Neuronal stem cell (in vitro differentiated cells): ENCODE measurements around the gene ABR.
"Not testable (repeated sequence)": the region's sequence is repeated elsewhere in the genome, so short reads cannot be mapped to it uniquely, and the experiment has no call there.

Experiments
- DNase-seq: peaks from one replicate; pipeline ENCODE4 v3.0.0-alpha.2; 2013; ENCODE audit warnings: low spot score
- H2AFZ ChIP-seq: one replicate; pipeline ENCODE4 v1.6.1; 2013; ENCODE audit warnings: mild to moderate bottlenecking, low read length, inconsistent platforms
- H2AK5ac ChIP-seq: 2 replicates; pipeline ENCODE4 v1.6.1; 2013; ENCODE audit warnings: low read depth, mild to moderate bottlenecking, inconsistent platforms, low read length, moderate library complexity, mixed read lengths
- H2BK120ac ChIP-seq: 2 replicates; pipeline ENCODE4 v1.6.1; 2013; ENCODE audit warnings: low read depth, mild to moderate bottlenecking, inconsistent platforms, low read length, moderate library complexity, mixed read lengths
- H2BK12ac ChIP-seq: one replicate; pipeline ENCODE4 v1.6.1; 2013; ENCODE audit warnings: low read length, inconsistent platforms
- H2BK15ac ChIP-seq: 2 replicates; pipeline ENCODE4 v1.6.1; 2013; ENCODE audit warnings: mild to moderate bottlenecking, low read length, inconsistent platforms, mixed read lengths
- H2BK5ac ChIP-seq: one replicate; pipeline ENCODE4 v1.6.1; 2013; ENCODE audit warnings: inconsistent platforms, mild to moderate bottlenecking, low read length, moderate library complexity
- H3K14ac ChIP-seq: one replicate; pipeline ENCODE4 v1.6.1; 2013; ENCODE audit warnings: low read length, inconsistent platforms
- H3K18ac ChIP-seq: 2 replicates; pipeline ENCODE4 v1.6.1; 2013; ENCODE audit warnings: low read length, inconsistent platforms
- H3K23ac ChIP-seq: 2 replicates; pipeline ENCODE4 v1.6.1; 2013; ENCODE audit warnings: low read depth, mild to moderate bottlenecking, mixed read lengths, low read length, inconsistent platforms; ENCODE audit not compliant: poor library complexity
- H3K27ac ChIP-seq: replicated peaks from 3 replicates; pipeline ENCODE4 v1.5.1; 2013; ENCODE audit warnings: low read length, inconsistent platforms
- H3K27me3 ChIP-seq, 3 experiments: 2 replicates each; pipeline ENCODE4 v1.6.1; 2013; ENCODE audit warnings: low read length in 3 of 3, mild to moderate bottlenecking in 2 of 3, inconsistent platforms in 1 of 3, low read depth in 1 of 3, mixed read lengths in 1 of 3, moderate library complexity in 1 of 3; ENCODE audit not compliant: control insufficient read depth in 3 of 3, insufficient read depth in 3 of 3
- H3K36me3 ChIP-seq, 2 donors: replicated peaks in 1 of 2; 2 replicates each; pipeline ENCODE4 v1.6.1; 2013; ENCODE audit warnings: low read length in 2 of 2; ENCODE audit not compliant: control insufficient read depth in 2 of 2, insufficient read depth in 2 of 2
- H3K4ac ChIP-seq: 2 replicates; pipeline ENCODE4 v1.6.1; 2013; ENCODE audit warnings: inconsistent platforms, mild to moderate bottlenecking, low read length, moderate library complexity
- H3K4me1 ChIP-seq, 2 donors: 1 replicate in 1 of 2; 2 replicates in 1 of 2; pipeline ENCODE4 v1.6.1; 2013; ENCODE audit warnings: low read length in 2 of 2, low read depth in 1 of 2; ENCODE audit not compliant: control insufficient read depth in 2 of 2, insufficient read depth in 1 of 2
- H3K4me2 ChIP-seq: one replicate; pipeline ENCODE4 v1.6.1; 2013; ENCODE audit warnings: mild to moderate bottlenecking, low read length, inconsistent platforms; ENCODE audit not compliant: insufficient read depth, poor library complexity, severe bottlenecking
- H3K4me3 ChIP-seq, 2 donors: 2 replicates each; pipeline ENCODE4 v1.5.1; 2013; ENCODE audit warnings: low read length in 2 of 2, mild to moderate bottlenecking in 2 of 2, inconsistent platforms in 1 of 2, moderate library complexity in 1 of 2
- H3K79me1 ChIP-seq: one replicate; pipeline ENCODE4 v1.6.1; 2013; ENCODE audit warnings: low read depth, mild to moderate bottlenecking, inconsistent platforms, low read length, moderate library complexity
- H3K9ac ChIP-seq: one replicate; pipeline ENCODE4 v1.6.1; 2013; ENCODE audit warnings: mild to moderate bottlenecking, low read depth, low read length, inconsistent platforms; ENCODE audit not compliant: poor library complexity
- H3K9me3 ChIP-seq, 2 donors: replicated peaks in 1 of 2; 2 replicates each; pipeline versions ENCODE3 to v1.6.1; 2013; ENCODE audit warnings: low read length in 2 of 2, mild to moderate bottlenecking in 2 of 2, inconsistent platforms in 1 of 2, low read depth in 1 of 2, mixed read lengths in 1 of 2, moderate library complexity in 1 of 2; ENCODE audit not compliant: control insufficient read depth in 2 of 2, insufficient read depth in 1 of 2
- H4K8ac ChIP-seq: one replicate; pipeline ENCODE4 v1.6.1; 2013; ENCODE audit warnings: low read depth, mild to moderate bottlenecking, inconsistent platforms, low read length, moderate library complexity
- H4K91ac ChIP-seq: one replicate; pipeline ENCODE4 v1.6.1; 2013; ENCODE audit warnings: low read length, low read depth, mild to moderate bottlenecking, inconsistent platforms; ENCODE audit not compliant: poor library complexity
- WGBS, 2 donors: extraction: QIAGEN DNeasy Blood & Tissue Kit; methylation state at CpG; one replicate each; pipeline ENCODE4 v1.1.7; 2013; ENCODE audit warnings: missing lambda C conversion rate in 2 of 2, mixed read lengths in 1 of 2; ENCODE audit not compliant: insufficient read length in 2 of 2, insufficient replicate concordance in 1 of 2; ENCODE audit errors: extremely low coverage in 2 of 2; 5-methylcytosine and 5-hydroxymethylcytosine counted together

ABR gene

DNA sequence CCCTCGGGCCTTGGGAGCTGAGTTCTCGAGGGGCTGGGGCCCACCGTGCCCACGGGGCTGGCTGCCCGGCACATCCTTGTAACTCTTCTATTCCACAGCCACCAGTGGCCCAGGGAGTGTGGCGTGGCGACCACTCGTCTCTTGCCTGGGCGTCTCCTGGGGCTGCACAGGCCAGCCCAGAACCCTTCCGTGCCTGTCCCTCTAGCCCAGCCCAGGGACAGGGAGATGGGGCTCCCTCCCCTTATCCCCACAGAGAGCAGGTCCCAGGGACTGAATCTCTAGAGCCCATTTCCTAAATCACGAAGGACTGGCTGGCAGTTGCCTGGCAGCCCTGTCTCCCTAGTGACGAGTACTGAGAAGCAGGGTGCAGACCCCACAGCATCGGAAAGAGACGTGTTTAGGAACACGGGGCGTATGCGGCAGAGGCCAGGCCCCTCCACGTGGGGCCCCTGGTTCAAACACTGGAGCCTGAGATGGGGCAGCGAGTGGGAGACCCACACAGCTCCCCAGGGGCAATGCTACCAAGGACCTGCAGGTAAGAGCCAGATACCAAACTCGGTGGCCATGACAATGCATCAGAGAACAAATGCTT, 131.8 kb downstream of the ABR start:
- Histone ChIP-seq H3K36me3 (peaks cover 12 to 26% of the 10 kb centered on the region in 2 donors), H2BK12ac (no peak overlapping the region), H3K23ac (no peak overlapping the region), H3K18ac (no peak overlapping the region), H3K14ac (no peak overlapping the region), H3K4me3 (no peak overlapping the region), H3K9me3 (no peaks in the 10 kb centered on the region), H3K9ac (no peak overlapping the region), H3K27ac (no peak overlapping the region), H3K4me2 (no peak overlapping the region), H2BK15ac (no peak overlapping the region), H3K79me1 (peaks cover 4% of the 10 kb centered on the region), H3K4me1 (peaks cover 5% of the 10 kb centered on the region in 2 donors), H2AFZ (no peak overlapping the region), H2BK120ac (no peak overlapping the region), H3K27me3 (no peaks in the 10 kb centered on the region), H3K4ac (peak overlapping the region; percentile 53), H4K8ac (no peak overlapping the region), H4K91ac (no peak overlapping the region), H2AK5ac (no peak overlapping the region), H2BK5ac (no peak overlapping the region)
- WGBS, 2 donors = no CpG with 5 or more reads among the region's 20 CpGs
- no peak for DNase-seq

DNA sequence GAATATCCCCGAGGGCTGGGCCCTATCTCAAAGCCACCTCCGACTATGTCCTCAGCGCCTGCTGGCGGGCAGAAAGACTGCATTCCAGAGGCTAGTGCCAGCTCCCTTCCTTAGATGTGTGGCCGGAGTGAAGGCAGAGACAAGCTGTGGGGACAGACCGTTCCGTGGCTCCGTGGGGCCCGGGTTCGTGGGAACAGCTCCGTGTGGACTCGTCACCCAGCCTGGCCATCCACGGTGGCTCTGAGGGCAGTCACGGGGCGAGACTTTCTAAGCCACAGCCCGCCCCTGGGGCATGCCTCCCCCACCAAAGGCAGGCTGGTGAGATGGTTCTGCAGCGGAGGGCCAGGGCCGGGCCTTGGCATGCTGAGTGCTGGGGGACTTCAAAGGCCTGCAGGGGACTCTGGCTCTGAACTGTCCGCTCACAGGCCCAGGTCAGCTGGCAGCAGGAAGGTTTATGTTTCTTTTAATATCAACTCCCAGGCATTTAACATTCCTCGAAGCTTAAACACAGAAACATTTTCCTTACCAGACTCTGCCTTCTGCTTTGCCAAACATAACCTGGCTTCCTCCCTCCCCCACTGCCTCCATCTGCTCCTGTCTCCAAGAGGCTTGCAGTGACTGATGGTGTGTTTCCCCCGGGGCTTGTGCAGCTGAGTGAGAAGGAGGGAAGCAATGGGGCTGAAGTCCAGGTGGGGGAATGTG, 132.5 kb downstream of the ABR start:
- DNase-seq = no peak
- WGBS, 2 donors = no CpG with 5 or more reads among the region's 21 CpGs
- no peak overlapping the region for H3K27ac ChIP-seq

DNA sequence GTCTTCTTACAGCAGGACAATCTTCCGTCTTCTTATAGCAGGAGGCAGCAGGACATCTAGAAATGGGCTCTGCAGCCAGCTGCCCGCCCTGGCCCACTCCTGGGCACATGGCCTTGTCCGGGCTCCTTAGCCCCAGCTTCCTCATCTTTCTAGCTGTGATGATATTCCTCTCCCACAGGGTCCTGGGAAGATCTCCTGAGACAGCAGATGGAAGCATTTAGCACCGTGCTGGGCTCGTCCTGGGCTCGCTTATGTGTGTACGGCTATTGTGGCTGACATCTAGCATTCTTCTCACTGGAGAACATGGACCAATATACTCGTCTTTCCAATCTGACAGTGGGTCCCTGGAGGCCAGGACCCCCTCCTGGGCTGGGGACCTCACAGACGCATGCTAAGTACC, 134.3 kb downstream of the ABR start:
- no peak overlapping the region for H3K23ac ChIP-seq
- H2BK120ac ChIP-seq = no peak overlapping the region
- H3K14ac ChIP-seq = no peak overlapping the region
- no peak overlapping the region for H2BK12ac ChIP-seq
- H3K4ac ChIP-seq = no peak overlapping the region
- peaks cover 5% of the 10 kb centered on the region in 2 donors for H3K4me1 ChIP-seq
- no peak overlapping the region for H3K18ac ChIP-seq
- no peak overlapping the region for H2BK15ac ChIP-seq
- H4K8ac ChIP-seq = no peak overlapping the region
- DNase-seq = no peak
- no peak overlapping the region for H3K9ac ChIP-seq
- WGBS, 2 donors = no CpG with 5 or more reads among the region's 9 CpGs
- no peak overlapping the region for H3K4me3 ChIP-seq
- peaks cover 18 to 36% of the 10 kb centered on the region in 2 donors for H3K36me3 ChIP-seq
- no peak overlapping the region for H2BK5ac ChIP-seq
- H3K27ac ChIP-seq = no peak overlapping the region
- no peak overlapping the region for H2AK5ac ChIP-seq
- H3K4me2 ChIP-seq = no peak overlapping the region
- peaks cover 7% of the 10 kb centered on the region for H3K79me1 ChIP-seq
- H3K27me3 ChIP-seq = no peaks in the 10 kb centered on the region
- no peak overlapping the region for H2AFZ ChIP-seq
- H4K91ac ChIP-seq = no peak overlapping the region
- peaks cover 0 to 4% of the 10 kb centered on the region in 2 donors for H3K9me3 ChIP-seq

More for the DNA sequence above, 132.5 kb downstream of the ABR start:
- Histone ChIP-seq H2AFZ (no peak overlapping the region), H3K4ac (no peak overlapping the region), H3K9ac (no peak overlapping the region), H3K18ac (no peak overlapping the region), H3K14ac (no peak overlapping the region), H4K91ac (no peak overlapping the region), H2AK5ac (no peak overlapping the region), H2BK120ac (no peak overlapping the region), H3K4me2 (no peak overlapping the region), H3K79me1 (peaks cover 4% of the 10 kb centered on the region), H4K8ac (no peak overlapping the region), H2BK5ac (no peak overlapping the region), H3K23ac (no peak overlapping the region), H3K4me1 (peaks cover 5% of the 10 kb centered on the region in 2 donors), H3K36me3 (peaks cover 16 to 29% of the 10 kb centered on the region in 2 donors), H3K27me3 (no peaks in the 10 kb centered on the region), H3K4me3 (no peak overlapping the region), H3K9me3 (peaks cover 0 to 4% of the 10 kb centered on the region in 2 donors), H2BK12ac (no peak overlapping the region), H2BK15ac (no peak overlapping the region)

DNA sequence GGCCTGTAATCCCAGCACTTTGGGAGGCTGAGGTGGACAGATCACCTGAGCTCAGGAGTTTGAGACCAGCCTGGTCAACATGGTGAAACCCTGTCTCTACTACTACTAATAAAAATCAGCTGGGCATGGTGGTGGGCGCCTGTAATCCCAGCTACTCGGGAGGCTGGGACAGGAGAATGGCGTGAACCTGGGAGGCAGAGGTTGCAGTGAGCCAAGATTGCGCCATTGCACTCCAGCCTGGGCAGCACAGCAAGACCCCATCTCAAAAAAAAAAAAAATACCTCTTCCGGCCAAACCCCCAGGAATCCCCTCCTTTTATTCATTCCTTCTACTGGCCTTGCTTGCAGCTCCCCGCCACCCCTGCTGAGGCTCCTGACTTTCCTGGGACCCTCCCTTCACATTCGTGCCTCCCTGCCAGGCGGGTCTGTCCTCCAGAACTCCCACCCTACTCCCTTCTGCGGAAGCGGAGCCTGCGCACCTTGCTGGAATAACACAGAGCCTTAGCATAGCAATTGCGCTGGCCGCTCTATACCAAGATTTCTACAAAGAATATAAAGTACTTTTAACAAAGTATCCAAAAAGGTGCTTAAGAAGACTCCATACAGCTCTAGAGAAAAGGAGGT, 135.3 kb downstream of the ABR start:
- H4K91ac ChIP-seq, H3K4ac ChIP-seq, H3K79me1 ChIP-seq, H3K18ac ChIP-seq, H3K27me3 ChIP-seq, H2BK120ac ChIP-seq, H2BK15ac ChIP-seq, H3K4me2 ChIP-seq, H3K9me3 ChIP-seq, H2AFZ ChIP-seq, H4K8ac ChIP-seq, H3K4me1 ChIP-seq, H3K27ac ChIP-seq, H2BK12ac ChIP-seq, H2BK5ac ChIP-seq, DNase-seq, H3K9ac ChIP-seq, H2AK5ac ChIP-seq, H3K23ac ChIP-seq, H3K4me3 ChIP-seq, H3K14ac ChIP-seq: not testable (repeated sequence)
- no CpG with 5 or more reads among the region's 13 CpGs for WGBS, 2 donors
- H3K36me3 ChIP-seq = peaks cover 12 to 27% of the 10 kb centered on the region in 2 donors
